Right kidney (tissue), 1 donor: ENCODE data around the gene TMEM132C.
"Not testable (repeated sequence)": the region's sequence is repeated elsewhere in the genome, so short reads cannot be mapped to it uniquely, and the experiment has no call there.

ENCODE experiments used
- DNase-seq: peaks from one replicate; pipeline ENCODE4 v3.0.0-alpha.2; 2016

The TMEM132C gene

GRCh38 chr12:128483526-128484255, 216.7 kb downstream of the TMEM132C start:
- DNase-seq: no peak

- DNase-seq: not testable (repeated sequence)
Observed at GRCh38 chr12:128497376-128497775, 230.4 kb downstream of the TMEM132C start.

DNA sequence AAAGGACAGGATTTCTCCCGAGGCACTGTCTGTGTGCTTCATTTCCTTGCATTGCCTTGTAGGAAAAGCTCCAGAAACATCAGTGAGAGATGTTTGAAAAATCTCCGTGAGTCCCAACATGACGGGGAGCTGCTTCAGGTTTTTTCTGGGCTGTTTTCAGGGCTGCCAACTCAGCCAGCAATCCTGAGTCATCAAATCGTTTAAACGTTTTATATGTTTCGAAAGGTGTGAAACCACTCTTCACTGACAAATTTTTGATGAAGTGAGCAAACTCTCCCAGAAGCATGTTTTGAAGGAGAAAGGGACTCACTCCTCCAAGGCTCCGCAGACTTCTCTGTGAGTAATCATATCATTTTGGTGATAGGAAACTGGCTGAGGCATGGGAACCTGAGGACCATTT, 240.5 kb downstream of the TMEM132C start:
- no peak for DNase-seq

- DNase-seq: no peak
Observed at GRCh38 chr12:128509170-128509569, 242.2 kb downstream of the TMEM132C start.

- DNase-seq: no peak
Observed at GRCh38 chr12:128510511-128510910, 243.5 kb downstream of the TMEM132C start.

DNA sequence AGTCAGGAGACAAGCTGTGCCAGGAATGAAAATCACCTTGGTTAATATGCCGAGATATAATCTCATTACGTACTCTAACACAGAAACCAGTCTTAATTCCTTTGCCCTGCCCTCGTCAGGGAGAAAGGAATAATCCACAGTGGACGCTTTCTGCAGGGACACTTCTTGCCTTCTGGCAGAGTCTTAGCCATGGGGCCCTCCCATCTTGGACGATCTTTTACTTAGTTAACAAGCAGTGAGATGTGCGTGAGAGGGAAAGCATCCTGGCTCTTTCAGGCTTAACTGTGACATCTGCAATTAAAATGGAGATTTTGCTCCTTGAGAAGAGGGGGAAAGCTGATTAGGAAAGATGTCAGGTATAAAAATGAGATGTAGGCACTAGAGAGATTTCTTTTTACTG, 246.4 kb downstream of the TMEM132C start:
- no peak for DNase-seq

DNA sequence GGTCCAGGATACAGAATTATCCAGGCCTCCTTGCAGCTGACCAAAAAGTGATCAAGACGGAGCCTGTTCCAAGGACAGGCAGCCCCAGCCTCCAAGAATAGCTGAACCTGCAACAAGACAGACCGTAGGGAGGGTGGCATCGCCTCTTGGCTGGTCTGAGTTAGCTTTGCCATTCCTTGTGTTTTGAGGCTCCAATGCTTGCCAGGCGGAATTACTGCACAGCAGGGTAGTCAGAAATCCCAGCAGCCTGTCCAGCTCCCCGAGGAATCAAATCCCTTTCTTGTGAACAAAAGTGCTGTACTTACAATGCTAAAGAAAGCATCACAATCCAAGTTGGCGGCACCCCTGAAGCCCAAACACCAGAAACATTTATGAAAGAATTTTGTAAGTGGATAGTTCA, 246.9 kb downstream of the TMEM132C start:
- DNase-seq: no peak

DNA sequence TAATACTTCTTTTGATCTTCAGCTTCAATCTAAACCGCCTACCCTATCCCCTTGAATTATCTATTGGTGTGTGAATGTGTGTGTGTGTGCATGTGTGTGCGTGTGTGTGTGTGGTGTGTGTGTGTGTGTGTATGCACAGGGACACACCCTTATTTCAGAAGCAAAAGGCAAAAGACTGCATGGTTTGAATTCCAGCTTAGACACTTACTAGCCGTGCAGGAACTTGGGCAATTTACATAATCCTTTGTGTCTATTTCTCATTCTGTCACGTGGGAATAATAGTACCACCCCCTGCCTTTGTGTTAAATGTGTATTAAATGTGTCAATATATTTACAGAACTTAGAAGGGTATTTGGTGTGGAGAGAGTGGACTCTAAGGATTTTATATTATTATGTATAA, 251.7 kb downstream of the TMEM132C start:
- DNase-seq: no peak

GRCh38 chr12:128519426-128519825, 252.5 kb downstream of the TMEM132C start:
- no peak for DNase-seq

- DNase-seq: no peak
Observed at GRCh38 chr12:128521981-128522380, 255.0 kb downstream of the TMEM132C start.

DNA sequence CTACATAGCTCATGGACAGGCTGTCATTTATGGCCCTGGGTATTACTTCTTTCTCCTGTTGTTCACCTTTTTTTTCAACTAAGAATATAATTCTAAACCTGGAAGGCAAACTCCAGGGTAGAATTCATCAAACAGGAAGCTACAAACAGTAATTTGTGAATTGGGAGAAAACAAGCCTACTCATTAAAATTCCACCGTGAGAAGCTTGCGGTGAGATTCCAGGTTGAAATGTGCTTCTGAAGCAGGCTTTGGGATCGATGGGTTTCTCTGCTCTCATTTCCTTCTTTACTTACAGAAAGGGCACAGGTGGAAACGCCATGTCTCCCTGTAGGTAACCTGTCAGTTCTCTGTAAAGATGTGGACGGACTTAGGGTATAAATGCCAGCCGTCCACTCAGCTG, 257.5 kb downstream of the TMEM132C start:
- no peak for DNase-seq

- DNase-seq: no peak
Observed at GRCh38 chr12:128531170-128531569, 264.2 kb downstream of the TMEM132C start.

DNA sequence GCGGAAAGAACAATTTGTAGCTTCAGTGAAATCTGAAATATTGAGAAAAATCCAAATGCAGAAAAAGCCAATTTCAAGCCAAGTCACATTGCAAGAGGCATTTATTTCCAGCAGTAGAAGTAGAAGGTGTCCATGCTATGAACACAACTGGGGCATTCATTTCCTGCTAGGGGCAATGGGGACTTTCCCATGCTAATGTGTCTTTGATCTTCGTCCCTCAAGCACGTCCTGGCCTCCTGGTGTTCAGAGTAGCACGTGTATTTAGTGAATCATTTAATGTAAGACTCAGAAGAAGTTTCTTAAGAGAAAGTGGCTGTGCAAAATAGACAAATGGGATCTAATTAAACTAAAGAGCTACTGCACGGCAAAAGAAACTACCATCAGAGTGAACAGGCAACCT, 267.9 kb downstream of the TMEM132C start:
- DNase-seq: no peak

- DNase-seq: no peak
Observed at GRCh38 chr12:128536810-128537209, 269.8 kb downstream of the TMEM132C start.

GRCh38 chr12:128537668-128538067, 270.7 kb downstream of the TMEM132C start:
- DNase-seq: no peak

- no peak for DNase-seq
Observed at GRCh38 chr12:128542844-128543243, 275.9 kb downstream of the TMEM132C start.

DNA sequence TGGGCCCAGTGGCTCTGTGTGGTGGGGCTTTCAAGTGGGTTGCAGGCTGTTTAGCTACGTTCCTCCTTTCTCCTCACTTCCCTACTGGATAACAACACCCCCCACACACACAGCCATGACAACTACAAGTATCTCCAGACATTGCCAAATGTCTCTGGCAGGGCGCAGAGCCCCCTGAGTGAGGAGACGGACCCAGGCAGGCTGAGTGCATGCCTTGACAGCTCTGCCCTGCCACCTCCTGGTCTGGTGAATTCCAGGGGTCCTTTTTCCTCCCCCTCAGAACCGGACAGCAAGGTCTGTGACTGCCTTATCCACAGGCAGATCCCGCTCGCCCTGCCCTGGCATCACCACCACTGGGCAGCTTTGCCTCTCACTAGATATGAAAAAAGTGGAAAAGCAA, 276.5 kb downstream of the TMEM132C start:
- DNase-seq: no peak

- no peak for DNase-seq
Observed at GRCh38 chr12:128543971-128544370, 277.0 kb downstream of the TMEM132C start.

- DNase-seq: no peak
Observed at GRCh38 chr12:128548949-128549348, 282.0 kb downstream of the TMEM132C start.

- DNase-seq: no peak
Observed at GRCh38 chr12:128549601-128550218, 282.7 kb downstream of the TMEM132C start.

GRCh38 chr12:128551266-128551665, 284.3 kb downstream of the TMEM132C start:
- peak; percentile 20 for DNase-seq

DNA sequence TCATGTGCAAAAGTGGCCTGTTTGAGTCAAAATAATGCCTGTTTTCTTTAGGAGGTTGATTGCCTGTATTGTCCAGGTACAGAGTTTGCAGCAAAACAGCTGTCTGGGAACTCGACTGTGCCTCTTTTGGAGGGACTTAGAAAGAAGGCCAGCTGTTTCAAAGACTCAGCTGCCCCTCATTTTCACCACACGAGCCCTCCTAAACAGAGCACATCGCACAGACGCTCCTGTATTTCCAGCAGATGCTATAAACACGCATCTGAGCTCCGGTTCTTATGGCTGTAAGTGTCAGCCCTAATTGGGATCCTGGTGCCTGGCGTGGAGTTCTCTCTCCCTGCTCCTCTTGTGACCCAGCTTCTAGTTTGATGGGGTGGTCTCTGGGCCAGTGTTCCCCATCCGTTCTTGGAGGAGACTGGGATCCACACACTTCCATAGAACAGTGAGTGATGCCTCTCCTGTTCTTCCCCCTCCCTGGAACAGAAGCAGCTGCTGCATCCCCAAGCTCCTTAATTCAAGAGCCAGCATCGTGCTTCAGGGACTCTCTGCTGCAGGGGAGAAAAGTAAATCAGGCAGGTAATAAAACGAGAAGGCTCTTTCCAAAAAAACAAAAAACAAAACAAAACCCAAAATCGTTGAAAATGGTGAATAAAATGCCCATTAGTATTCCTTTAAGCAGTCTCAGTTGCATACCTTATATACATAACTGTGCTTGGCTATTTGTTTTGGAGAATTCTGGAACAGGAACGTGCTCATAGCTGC, 287.8 kb downstream of the TMEM132C start:
- DNase-seq: no peak

DNA sequence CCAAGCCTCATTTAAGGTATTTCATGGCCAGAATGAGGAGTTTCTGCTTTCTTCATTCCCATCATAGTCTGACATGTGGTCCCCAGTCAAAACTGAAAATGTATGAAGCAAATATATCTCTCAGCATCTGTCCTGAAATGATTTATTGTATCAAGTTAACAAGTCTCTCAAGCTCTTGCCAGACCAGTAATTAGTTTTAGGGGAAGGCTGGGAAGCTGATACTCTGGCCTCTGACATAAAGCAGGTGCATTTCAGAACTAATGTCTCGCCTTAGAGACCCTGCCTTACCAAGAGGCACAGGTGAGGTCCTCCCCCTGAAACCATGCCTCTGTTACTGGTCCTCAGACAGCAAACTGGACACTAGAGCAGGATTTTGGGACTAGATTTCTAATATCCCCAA, 290.3 kb downstream of the TMEM132C start:
- no peak for DNase-seq

- no peak for DNase-seq
Observed at GRCh38 chr12:128564956-128565355, 298.0 kb downstream of the TMEM132C start.
